Activated CD4-positive, alpha-beta T cell treated with anti-CD3 and anti-CD28 coated beads, Interleukin-10, Interleukin-2, amounts not matched to agents 100 ng/mL and 50 ng/mL, durations not matched to agents 16 hours and 8 hours (primary cell): ENCODE results near the gene CEP68.

Experiments used
- DNase-seq: peaks from one replicate; pipeline ENCODE4 v3.0.0-alpha.2; 2020

CEP68 gene

DNA sequence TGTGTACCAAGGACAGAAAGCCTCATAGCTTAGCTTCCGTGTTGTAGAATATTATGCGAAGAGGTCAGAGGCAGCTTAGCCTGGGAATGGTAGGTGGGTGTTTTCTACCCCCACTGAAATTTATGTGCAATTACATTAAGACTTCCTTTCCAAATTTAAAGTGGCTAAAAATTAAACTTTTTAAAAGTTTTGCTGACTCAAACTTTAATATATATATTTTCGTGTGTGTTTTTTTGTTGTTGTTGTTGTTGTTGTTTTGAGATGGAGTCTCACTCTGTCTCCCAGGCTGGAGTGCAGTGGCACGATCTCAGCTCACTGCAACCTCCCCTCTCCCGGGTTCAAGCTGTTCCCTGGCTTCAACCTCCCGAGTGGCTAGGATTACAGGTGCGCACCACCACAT, 77.9 kb downstream of the CEP68 start:
- no peak for DNase-seq

- DNase-seq = no peak
Observed at GRCh38 chr2:65136253-65136652, 80.0 kb downstream of the CEP68 start.
